ENCODE results near the gene BRD7. TPM values are rescaled to one million over a fixed set of nuclear protein-coding genes. Genes with fewer than 3 reads are reported as not detected.

The BRD7 gene
- total RNA-seq, 4 donors from 2014 or later: 29.9 to 41.2 (median 38.9) TPM

DNA sequence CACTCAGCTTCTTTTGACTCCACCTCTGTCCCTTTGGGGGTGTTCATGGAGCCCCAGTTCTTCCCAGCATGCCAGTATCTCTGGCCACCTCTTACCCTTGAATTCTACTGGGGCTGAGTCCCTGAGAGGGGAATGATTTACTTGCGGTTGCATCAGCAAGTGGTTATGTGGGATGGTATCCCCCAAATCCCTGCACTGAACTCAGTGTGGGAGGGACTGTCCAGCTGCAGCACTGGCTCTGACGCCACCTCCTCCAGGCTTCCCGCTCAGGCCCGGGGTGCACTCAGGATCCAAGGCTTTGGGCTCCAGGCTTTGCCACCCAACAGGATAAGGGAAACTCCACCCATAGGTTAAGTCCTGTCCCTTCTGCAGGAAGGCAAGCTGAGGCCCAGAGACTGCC lies 21.1 kb upstream of the BRD7 start:
- TF ChIP-seq, protein P1, sequence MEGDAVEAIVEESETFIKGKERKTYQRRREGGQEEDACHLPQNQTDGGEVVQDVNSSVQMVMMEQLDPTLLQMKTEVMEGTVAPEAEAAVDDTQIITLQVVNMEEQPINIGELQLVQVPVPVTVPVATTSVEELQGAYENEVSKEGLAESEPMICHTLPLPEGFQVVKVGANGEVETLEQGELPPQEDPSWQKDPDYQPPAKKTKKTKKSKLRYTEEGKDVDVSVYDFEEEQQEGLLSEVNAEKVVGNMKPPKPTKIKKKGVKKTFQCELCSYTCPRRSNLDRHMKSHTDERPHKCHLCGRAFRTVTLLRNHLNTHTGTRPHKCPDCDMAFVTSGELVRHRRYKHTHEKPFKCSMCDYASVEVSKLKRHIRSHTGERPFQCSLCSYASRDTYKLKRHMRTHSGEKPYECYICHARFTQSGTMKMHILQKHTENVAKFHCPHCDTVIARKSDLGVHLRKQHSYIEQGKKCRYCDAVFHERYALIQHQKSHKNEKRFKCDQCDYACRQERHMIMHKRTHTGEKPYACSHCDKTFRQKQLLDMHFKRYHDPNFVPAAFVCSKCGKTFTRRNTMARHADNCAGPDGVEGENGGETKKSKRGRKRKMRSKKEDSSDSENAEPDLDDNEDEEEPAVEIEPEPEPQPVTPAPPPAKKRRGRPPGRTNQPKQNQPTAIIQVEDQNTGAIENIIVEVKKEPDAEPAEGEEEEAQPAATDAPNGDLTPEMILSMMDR (IDR thresholded peaks at IDR 0.05): no peak
- ATAC-seq (ENCODE audit: low FRiP score) (no peak), DNase-seq (ENCODE audit: low spot score) (no peak)

- DNase-seq (ENCODE audit: low spot score) (no peak), ATAC-seq (ENCODE audit: low FRiP score) (no peak)
Observed at GRCh38 chr16:50388496-50388895, 19.7 kb upstream of the BRD7 start.

DNA sequence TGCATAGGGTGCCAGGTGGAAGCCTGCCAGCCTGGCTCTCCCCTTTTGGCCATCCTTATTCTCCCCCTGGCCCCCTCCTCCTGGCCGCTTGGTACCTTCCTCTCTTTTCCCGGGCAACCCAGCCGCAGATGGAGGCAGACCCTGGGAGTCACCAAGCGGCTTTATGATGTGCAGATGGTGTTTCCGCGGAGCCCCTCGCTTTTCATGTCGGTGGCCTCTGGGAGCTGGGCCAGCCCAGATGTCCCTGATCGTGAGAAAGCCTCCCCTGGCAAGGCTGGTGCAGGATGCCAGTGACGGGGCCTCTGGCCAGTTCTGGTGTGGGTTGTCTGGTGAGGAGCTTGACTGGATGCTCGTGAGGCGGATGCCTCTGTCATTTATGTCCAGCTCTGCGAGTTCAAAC lies 18.0 kb upstream of the BRD7 start:
- DNase-seq (ENCODE audit: low spot score) (no peak), ATAC-seq (ENCODE audit: low FRiP score) (no peak)
- TF ChIP-seq, protein P1 (IDR thresholded peaks at IDR 0.05): no peak

More at GRCh38 chr16:50388496-50388895, 19.7 kb upstream of the BRD7 start:
- TF ChIP-seq, protein P1 (IDR thresholded peaks at IDR 0.05): no peak

DNA sequence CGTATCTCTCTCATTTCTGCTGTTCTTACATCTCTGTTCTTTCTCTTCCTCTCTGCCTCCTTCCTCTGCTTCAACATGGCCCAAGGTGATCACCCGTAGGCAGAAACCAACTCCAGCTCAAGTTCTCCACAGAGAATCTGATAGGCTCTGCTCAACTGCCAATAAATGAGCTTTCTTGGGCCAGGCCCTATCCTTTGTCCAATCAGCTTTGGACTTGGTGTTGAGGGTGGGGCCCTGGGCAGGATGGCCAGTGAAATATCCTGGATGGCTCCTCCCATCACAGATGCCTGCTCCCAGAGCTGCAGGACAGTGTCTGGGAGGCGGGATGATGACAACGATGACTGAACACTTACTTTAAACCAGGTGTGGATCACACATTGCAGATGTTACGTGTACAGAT lies 17.4 kb upstream of the BRD7 start:
- ATAC-seq (ENCODE audit: low FRiP score): no peak
- TF ChIP-seq, protein P1 (IDR thresholded peaks at IDR 0.05): no peak
- DNase-seq (ENCODE audit: low spot score): no peak

GRCh38 chr16:50384500-50385135 lies 15.8 kb upstream of the BRD7 start:
- TF ChIP-seq, protein P1 (IDR thresholded peaks at IDR 0.05): no peak
- ATAC-seq (ENCODE audit: low FRiP score) (no peak), DNase-seq (ENCODE audit: low spot score) (no peak)

GRCh38 chr16:50381679-50382440 lies 13.1 kb upstream of the BRD7 start:
- ATAC-seq (ENCODE audit: low FRiP score) (no peak), DNase-seq (ENCODE audit: low spot score) (no peak)
- TF ChIP-seq, protein P1 (IDR thresholded peaks at IDR 0.05): no peak

DNA sequence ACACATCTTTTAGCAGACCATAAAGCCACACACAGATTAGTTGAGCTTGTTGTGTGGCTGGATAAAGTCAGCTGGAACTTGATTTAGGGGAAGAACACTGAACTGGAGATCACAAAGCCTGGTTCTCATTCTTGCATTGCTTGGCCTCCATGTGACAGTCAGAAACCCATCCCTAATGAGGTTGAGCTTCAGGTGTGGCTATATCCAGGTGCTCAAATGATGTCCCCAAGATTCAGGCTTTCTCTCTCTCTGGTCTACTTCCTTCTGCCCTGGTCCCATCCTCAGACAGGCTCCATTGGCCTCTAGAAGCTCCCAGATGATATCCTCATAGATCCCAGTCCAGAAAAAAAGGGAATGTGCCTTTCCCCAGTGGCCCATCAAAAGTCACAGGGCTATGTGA lies 9.6 kb upstream of the BRD7 start:
- TF ChIP-seq, protein P1 (IDR thresholded peaks at IDR 0.05): no peak
- ATAC-seq (ENCODE audit: low FRiP score) (no peak), DNase-seq (ENCODE audit: low spot score) (no peak)
